Measurements from ENCODE around the gene NDST1. TPM values are rescaled to one million over a fixed set of nuclear protein-coding genes. Genes with fewer than 3 reads are reported as not detected.

NDST1 gene
- total and polyA plus RNA-seq, 2 of the 8 experiments (the other 6 are each of a cell fraction or from before 2014, with no cell fraction given), result 27.0 to 72.0 TPM

- no peak overlapping the region for H3K4me3 ChIP-seq (ENCODE audit: extremely low read depth in 1 of 4, insufficient read depth in 2 of 4, low read depth in 3 of 4, low read length in 4 of 4)
- no peaks in the 10 kb centered on the region for H3K79me2 ChIP-seq (ENCODE audit: control insufficient read depth in 1 of 2, insufficient read depth in 2 of 2, low read length in 2 of 2)
- DNase-seq (ENCODE audit: low read depth in 1 of 2, low spot score in 2 of 2) (no peak), FAIRE-seq (no peak)
- H3K23ac ChIP-seq (ENCODE audit: insufficient read length), result no peak overlapping the region
- no peak overlapping the region for H4K5ac ChIP-seq (ENCODE audit: insufficient read length, low read depth, low read length)
- no peak overlapping the region for H3K56ac ChIP-seq (replicated peaks; ENCODE audit: insufficient read length, low read depth, low read length)
- no peak overlapping the region for H2BK120ac ChIP-seq (replicated peaks; ENCODE audit: low read depth, low read length)
- H2AK5ac ChIP-seq (ENCODE audit: low read depth, low read length), result no peak overlapping the region
- H2BK12ac ChIP-seq (ENCODE audit: low read depth, low read length), result no peak overlapping the region
- WGBS, 2 experiments (ENCODE audit: extremely low coverage in 1 of 2, insufficient coverage in 1 of 2, insufficient read length in 1 of 2, insufficient replicate concordance in 2 of 2, low coverage in 1 of 2, low lambda C conversion rate in 2 of 2, missing lambda C conversion rate in 1 of 2), result 87% methylated on average over 6 of the region's 6 CpGs; no CpG with 5 or more reads in 1 of the 2 experiments
- ChIA-PET CTCF (ENCODE audit: partially characterized antibody) (interaction anchor here (1.3 to 8.6 kb wide), 5 partner anchors 10 to 46 kb away, joined by 4 to 72 read pairs (median 8); no protein-coding TSS in a partner anchor), POLR2A (ENCODE audit: partially characterized antibody) (no interaction called here)
- no peaks in the 10 kb centered on the region for H4K20me1 ChIP-seq (replicated peaks in 1 of 2; ENCODE audit: control insufficient read depth in 1 of 2, insufficient read depth in 2 of 2, low read length in 2 of 2)
- no peak overlapping the region for H3K4ac ChIP-seq (replicated peaks; ENCODE audit: insufficient read length, low read depth, low read length)
- H3K14ac ChIP-seq (ENCODE audit: insufficient read length), result no peak overlapping the region
- no peak overlapping the region for H2BK20ac ChIP-seq (ENCODE audit: low read length)
- no peak overlapping the region for H2BK5ac ChIP-seq (ENCODE audit: low read depth, low read length)
- H3K18ac ChIP-seq (ENCODE audit: extremely low read depth, low read length), result no peak overlapping the region
- H2BK15ac ChIP-seq (ENCODE audit: low read length), result no peak overlapping the region
- H2AFZ ChIP-seq (ENCODE audit: low read length), result no peak overlapping the region
- no peak for TF ChIP-seq SP2 (IDR thresholded peaks at IDR 0.05; ENCODE audit: low read length)
- no peak for TF ChIP-seq GABPA (IDR thresholded peaks at IDR 0.05; ENCODE audit: borderline replicate concordance, insufficient read depth, low read length)
- no peak overlapping the region for H4K8ac ChIP-seq (ENCODE audit: extremely low read depth, insufficient read depth, low read length)
- no peak overlapping the region for H3K4me2 ChIP-seq (ENCODE audit: insufficient read depth in 1 of 2, low read depth in 2 of 2, low read length in 2 of 2)
- no peak overlapping the region for H3K9ac ChIP-seq (replicated peaks in 1 of 4; ENCODE audit: extremely low read depth in 1 of 4, low read depth in 3 of 4, low read length in 3 of 4)
- H3K27me3 ChIP-seq (replicated peaks in 1 of 4; ENCODE audit: control insufficient read depth in 3 of 4, extremely low read depth in 1 of 4, insufficient read depth in 3 of 4, low read length in 3 of 4), result no peaks in the 10 kb centered on the region
- no peak overlapping the region for H4K91ac ChIP-seq (replicated peaks; ENCODE audit: insufficient read length, low read length)
- H3K36me3 ChIP-seq (ENCODE audit: control insufficient read depth in 2 of 4, insufficient read depth in 4 of 4, low read length in 3 of 4), result no peaks in the 10 kb centered on the region
- H3K9me3 ChIP-seq (ENCODE audit: insufficient read depth in 2 of 2, low read depth in 1 of 2, low read length in 1 of 2), result no peaks in the 10 kb centered on the region
- no peak overlapping the region for H3K27ac ChIP-seq (ENCODE audit: low read depth, low read length)
- H3K79me1 ChIP-seq (ENCODE audit: low read depth, low read length), result no peaks in the 10 kb centered on the region
- 0 out of 7 replicates have a peak, but pooled peaks cover 0 to 2% (median 0%) of the 10 kb centered on the region in 4 experiments for H3K4me1 ChIP-seq (replicated peaks in 1 of 4; ENCODE audit: control insufficient read depth in 3 of 4, insufficient read depth in 4 of 4, low read length in 3 of 4)
- no peaks in the 10 kb centered on the region for H3K23me2 ChIP-seq (ENCODE audit: low read depth, low read length)
Measured at GRCh38 chr5:150607105-150607504, 99.2 kb downstream of the NDST1 start.

Other genes with a start within 250 kb of the NDST1 start
- 0.23 and 0.28 TPM in 2 replicates for gene CAMK2A, start 218.4 kb upstream of the NDST1 start, total RNA-seq (2021; fragmentation: NEBNext Ultra II Directional; extraction: Animal tissue kit (Norgen Biotek cat#: 25700))
- 0.16 and 0.20 TPM in 2 replicates for gene CAMK2A, start 218.4 kb upstream of the NDST1 start, polyA plus RNA-seq (2011; rRNA removed)
- gene ARSI, start 205.2 kb upstream of the NDST1 start, total RNA-seq (2021; fragmentation: NEBNext Ultra II Directional; extraction: Animal tissue kit (Norgen Biotek cat#: 25700)), result 4.5 TPM in 2 replicates
- gene ARSI, start 205.2 kb upstream of the NDST1 start, polyA plus RNA-seq (2011; rRNA removed), result 6.7 and 8.0 TPM in 2 replicates
- 158 and 170 TPM in 2 replicates for gene TCOF1, start 150.4 kb upstream of the NDST1 start, total RNA-seq (2021; fragmentation: NEBNext Ultra II Directional; extraction: Animal tissue kit (Norgen Biotek cat#: 25700))
- 35.9 and 51.6 TPM in 2 replicates for gene TCOF1, start 150.4 kb upstream of the NDST1 start, polyA plus RNA-seq (2011; rRNA removed)
- 45.9 and 48.6 TPM in 2 replicates for gene CD74, start 95.2 kb upstream of the NDST1 start, total RNA-seq (2021; fragmentation: NEBNext Ultra II Directional; extraction: Animal tissue kit (Norgen Biotek cat#: 25700))
- gene CD74, start 95.2 kb upstream of the NDST1 start, polyA plus RNA-seq (2011; rRNA removed), result 61.0 and 61.8 TPM in 2 replicates
- 2,548 and 2,599 TPM in 2 replicates for gene RPS14, start 58.4 kb upstream of the NDST1 start, total RNA-seq (2021; fragmentation: NEBNext Ultra II Directional; extraction: Animal tissue kit (Norgen Biotek cat#: 25700))
- 5,579 and 6,423 TPM in 2 replicates for gene RPS14, start 58.4 kb upstream of the NDST1 start, polyA plus RNA-seq (2011; rRNA removed)
- 1.9 and 2.3 TPM in 2 replicates for gene SYNPO, start 132.5 kb downstream of the NDST1 start, total RNA-seq (2021; fragmentation: NEBNext Ultra II Directional; extraction: Animal tissue kit (Norgen Biotek cat#: 25700))
- 2.2 and 2.3 TPM in 2 replicates for gene SYNPO, start 132.5 kb downstream of the NDST1 start, polyA plus RNA-seq (2011; rRNA removed)
- 19.1 and 19.4 TPM in 2 replicates for gene MYOZ3, start 153.1 kb downstream of the NDST1 start, total RNA-seq (2021; fragmentation: NEBNext Ultra II Directional; extraction: Animal tissue kit (Norgen Biotek cat#: 25700))
- 9.6 and 12.4 TPM in 2 replicates for gene MYOZ3, start 153.1 kb downstream of the NDST1 start, polyA plus RNA-seq (2011; rRNA removed)
- gene RBM22, start 192.9 kb downstream of the NDST1 start, total RNA-seq (2021; fragmentation: NEBNext Ultra II Directional; extraction: Animal tissue kit (Norgen Biotek cat#: 25700)), result 33.9 and 34.0 TPM in 2 replicates
- 20.8 TPM in 2 replicates for gene RBM22, start 192.9 kb downstream of the NDST1 start, polyA plus RNA-seq (2011; rRNA removed)